HG02759 (cell line): Measurements from ENCODE around the gene NHSL2.

ENCODE experiments used
- ATAC-seq: cut with Tn5 transposase; IDR thresholded peaks from one replicate; pipeline ENCODE4 v1.9.1; 2021; ENCODE audit warnings: mild to moderate bottlenecking, moderate library complexity; ENCODE audit not compliant: unreplicated experiment

Gene NHSL2

DNA sequence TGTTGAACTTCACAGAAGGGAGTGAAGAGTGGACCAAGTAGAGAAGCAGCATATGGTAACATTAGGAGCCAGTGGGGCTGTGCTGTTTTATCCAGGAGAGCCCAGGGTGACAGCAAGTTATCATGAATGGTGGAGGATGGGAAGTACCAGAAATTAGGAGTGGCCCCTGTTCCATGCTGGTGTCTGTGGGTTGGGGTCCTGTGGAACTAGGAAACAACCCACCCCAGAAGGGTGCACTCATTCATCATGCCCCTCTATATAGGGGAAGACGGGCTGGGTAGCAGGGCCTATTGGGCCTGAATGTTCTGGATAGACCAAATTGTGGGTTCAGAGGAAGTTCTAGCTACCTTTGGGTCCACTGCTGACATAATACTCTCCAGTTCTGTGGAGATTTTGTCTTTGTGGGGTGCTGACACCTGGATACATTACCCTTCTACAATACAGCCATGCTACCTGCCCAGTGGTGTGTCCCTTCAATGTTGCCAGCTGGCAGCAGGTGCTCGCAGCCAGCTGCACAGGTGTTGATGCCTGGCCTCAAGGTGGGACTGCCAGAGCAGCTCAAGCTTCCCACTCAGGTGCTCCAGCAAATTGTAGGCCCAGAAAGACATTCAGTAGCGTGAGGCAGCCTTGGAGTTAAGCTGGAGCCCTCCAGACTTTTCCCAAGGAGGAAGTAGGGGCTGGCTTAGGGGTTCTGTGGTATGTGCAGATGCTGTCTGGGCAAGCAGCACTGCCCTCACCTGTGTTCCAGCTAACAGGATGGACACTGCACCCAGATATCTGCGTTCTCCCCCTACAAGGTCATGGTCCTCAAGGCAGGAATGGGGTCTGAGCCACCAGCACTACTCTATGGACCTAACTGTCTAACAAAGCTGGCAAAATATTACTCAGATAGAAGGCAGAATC lies 106.5 kb downstream of the NHSL2 start:
- no peak for ATAC-seq

GRCh38 chrX:72018277-72019112 lies 107.8 kb downstream of the NHSL2 start:
- peak; percentile 76 for ATAC-seq

DNA sequence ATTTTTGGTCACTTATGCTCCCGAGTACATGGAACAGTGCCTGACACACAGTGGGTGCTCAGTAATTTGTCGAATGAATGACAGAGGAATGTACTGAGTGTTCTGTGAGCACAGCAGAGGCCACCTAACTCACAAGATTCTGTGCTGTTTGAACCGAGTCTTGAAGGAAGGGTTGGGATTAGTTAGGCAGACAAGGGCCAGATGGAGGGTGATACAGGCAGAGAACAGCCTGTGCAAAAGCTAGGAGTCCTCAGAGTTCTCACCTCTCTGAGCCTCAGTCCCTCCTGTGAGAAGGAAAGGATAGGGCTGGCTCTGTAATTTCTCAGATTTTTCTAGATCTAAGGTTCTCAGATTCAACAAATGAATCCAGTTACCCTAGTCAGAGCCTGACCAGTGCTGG lies 108.8 kb downstream of the NHSL2 start:
- no peak for ATAC-seq

GRCh38 chrX:72020204-72020603 lies 109.6 kb downstream of the NHSL2 start:
- no peak for ATAC-seq

- no peak for ATAC-seq
Measured at GRCh38 chrX:72020788-72021187, 110.1 kb downstream of the NHSL2 start.

DNA sequence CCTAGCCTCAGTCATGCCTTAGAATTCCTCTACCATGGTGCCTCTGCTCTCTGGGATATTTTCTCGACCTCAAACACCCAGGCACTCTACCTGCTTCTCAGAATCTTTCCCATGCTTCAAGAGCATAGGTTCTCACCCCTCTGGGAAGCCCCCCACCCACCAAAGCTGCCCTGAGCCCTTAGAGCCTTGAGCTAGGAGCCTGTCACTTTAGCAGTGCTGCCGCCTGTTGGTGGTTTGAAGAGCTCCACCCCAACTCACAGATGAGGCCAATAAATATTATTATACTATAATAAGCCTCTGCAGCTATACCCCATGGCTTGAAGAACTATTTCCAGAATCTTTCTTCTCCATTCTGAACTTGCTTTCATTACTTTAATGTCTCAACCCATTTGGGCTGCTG lies 111.3 kb downstream of the NHSL2 start:
- no peak for ATAC-seq

DNA sequence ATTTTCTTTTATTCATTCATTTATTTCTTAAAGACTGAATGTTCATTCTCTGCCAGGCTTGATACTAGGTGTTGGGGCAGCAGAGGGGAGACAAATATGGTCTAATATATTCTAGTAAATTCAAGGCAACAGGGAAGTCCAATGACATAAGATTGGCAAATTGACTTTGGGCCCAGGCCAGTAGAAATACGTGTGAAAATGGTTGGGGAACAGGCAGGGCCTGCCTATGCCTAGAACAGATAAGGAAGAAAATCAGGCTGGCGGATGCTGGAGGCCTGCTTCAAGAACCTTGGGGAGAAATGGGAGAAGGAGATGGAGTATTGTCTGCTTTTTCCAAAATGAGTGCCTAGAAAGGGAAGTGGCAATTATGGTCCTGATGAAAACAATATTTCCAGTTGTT lies 112.4 kb downstream of the NHSL2 start:
- ATAC-seq, result no peak

DNA sequence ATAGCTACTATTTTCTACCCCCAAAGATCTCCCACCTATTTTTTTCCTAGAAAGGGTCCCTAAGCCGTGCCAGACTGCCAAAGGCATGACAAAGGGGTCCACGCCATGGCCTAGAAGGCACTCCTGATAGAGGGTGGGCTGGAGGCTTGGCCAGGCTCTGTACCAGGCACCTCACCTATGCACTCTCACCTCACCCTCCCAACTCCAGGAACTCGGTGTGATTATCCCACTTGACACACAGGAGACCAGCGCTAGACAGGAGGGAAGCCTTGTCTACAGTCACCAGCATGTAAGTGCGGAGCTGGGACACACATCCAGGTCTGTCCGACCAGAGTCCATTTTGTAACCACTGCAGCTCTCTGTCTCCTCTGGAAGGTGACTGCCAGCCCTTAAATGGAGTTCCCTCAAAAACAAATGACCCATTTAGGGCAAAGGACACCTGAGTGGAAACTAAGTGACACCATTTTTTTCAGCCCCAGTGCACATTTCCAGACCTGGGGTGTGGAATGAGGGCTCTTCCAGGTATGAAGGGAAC lies 114.7 kb downstream of the NHSL2 start:
- no peak for ATAC-seq

DNA sequence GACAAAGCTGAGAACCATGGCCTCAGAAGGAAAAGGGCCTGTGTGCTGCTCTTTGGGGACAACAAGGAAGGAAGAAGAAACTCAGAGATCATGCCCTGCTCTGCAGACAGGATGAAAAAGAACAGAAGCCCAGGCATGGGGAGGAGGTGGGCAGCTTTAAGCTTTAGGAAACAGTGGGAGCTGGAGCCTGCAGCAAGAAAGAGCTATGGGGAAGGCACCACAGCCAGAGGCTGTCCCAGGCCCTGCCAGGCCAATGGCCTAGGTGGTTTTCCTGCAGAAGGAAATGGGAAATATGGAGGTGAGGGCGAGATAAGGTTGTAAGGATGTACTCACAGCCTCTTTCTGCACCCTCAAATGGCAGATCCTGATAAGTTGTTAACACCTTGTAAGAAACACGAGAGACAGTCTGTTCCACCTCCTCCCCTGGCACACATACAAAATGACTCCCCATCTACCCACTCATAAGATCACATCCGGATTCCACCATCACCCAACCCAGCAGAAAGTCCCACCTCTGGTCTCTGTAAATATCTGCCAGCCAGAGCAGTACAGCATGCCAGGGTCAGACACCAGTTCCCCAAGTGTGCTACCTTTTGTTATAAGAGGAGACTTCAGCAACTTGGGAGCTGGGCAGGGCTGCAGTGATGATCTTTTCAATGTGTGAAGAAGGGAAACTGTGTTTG lies 115.8 kb downstream of the NHSL2 start:
- no peak for ATAC-seq

DNA sequence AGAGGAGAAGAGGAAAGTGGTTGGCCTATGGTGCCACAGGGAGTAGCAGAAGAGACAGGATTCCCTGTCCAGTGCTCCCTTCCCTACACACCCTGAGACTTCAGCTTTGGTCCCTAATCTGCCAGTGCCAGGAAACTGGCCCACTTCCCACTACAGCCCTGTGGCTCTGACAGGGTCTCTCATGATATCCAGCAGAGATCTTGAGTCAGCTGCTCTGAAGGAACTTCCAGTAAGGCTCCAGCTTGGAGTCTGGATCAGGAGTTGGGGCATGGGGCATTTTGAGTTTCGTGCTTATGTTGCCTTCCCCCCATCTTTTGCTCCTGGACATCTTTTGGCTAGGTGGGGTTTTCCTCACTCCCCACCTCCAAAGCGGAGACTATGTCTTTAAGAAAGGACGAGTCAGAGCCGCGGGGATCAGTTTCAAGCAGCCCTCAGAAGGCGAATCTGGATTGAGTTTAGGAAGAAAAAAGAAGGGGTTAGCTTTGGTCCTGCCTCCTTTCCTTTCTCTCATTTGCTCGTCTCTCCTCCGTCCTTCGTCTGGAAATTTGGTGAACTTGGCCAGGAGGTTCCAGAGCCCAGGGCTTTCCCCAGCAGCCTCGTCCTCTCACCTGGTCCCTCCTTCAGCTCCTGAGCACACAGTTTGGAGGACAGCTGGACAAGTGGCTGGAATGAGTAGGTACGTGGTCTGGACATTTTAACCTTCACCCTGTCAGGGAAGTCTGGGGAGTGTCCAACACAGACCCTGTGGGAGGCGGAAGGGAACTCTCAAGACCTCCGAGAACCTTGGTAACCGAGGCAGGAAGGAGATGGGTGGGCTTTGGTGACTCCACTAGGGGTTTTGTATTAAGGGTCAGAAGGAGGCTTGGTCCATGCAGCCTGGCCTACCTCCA lies 116.6 kb downstream of the NHSL2 start:
- ATAC-seq, result no peak

- ATAC-seq, result no peak
Measured at GRCh38 chrX:72027914-72028307, 117.3 kb downstream of the NHSL2 start.

- no peak for ATAC-seq
Measured at GRCh38 chrX:72028701-72029470, 118.2 kb downstream of the NHSL2 start.

GRCh38 chrX:72029483-72030411 lies 119.1 kb downstream of the NHSL2 start:
- ATAC-seq, result no peak

- ATAC-seq, result no peak
Measured at GRCh38 chrX:72030431-72030830, 119.8 kb downstream of the NHSL2 start.

GRCh38 chrX:72031118-72031517 lies 120.5 kb downstream of the NHSL2 start:
- ATAC-seq, result no peak

DNA sequence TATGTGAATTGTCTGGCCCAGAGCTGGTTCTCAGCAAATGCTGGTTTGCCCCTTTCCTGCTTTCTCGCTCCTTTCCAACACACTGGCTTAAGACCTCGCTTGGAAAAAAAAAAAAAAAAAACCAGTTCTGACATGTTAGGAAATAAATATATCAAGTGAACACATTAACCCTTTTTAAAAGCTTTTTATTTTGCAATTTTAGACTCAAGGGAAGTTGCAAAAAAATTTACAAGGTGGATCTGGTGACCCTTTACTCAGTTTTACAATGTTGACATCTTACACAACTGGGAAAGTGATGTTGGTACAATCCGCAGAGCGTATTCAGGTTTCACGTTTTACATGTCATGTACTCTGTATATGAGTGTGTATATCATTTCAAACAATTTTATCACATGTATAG lies 121.0 kb downstream of the NHSL2 start:
- no peak for ATAC-seq

GRCh38 chrX:72037601-72038000 lies 127.0 kb downstream of the NHSL2 start:
- no peak for ATAC-seq

DNA sequence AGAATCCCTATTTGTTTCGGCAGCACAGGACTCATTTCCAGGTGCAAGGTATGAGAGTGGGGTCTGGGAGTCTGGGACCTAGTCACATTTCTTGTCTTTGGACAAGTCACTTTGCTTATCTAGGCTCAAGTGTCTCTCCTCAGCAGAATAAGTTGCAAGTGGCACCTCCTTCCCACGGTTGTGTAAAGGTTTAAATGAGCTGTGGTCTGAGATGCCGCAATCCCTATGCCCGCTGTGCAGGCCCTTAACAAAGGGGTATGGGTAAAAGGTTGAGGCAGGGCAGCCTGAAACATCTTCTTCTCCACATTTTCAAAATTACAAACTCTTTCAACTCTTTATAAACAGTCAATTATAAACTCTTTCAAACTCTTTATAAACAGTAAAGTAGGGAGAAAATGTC lies 127.4 kb downstream of the NHSL2 start:
- no peak for ATAC-seq
